Sigmoid colon (tissue), 4 donors: ENCODE measurements around the gene ARHGEF1.

ENCODE experiments used
- CTCF ChIP-seq, 4 experiments: fragments of 450-650 bp in 3 of 4; fragments of 200-600 bp in 1 of 4; IDR thresholded peaks; one replicate each; pipeline ENCODE4 v1.5.1; 2016 to 2019; ENCODE audit warnings: antibody characterized with exemption in 4 of 4, mild to moderate bottlenecking in 3 of 4, moderate library complexity in 2 of 4
- POLR2A ChIP-seq, 2 donors: fragments of 450-650 bp; IDR thresholded peaks; one replicate each; pipeline ENCODE4 v1.6.1; 2016; ENCODE audit warnings: antibody characterized with exemption in 2 of 2, mild to moderate bottlenecking in 2 of 2, moderate library complexity in 2 of 2
- POLR2AphosphoS5 ChIP-seq, 4 donors: sonication (generic); formaldehyde crosslinking; IDR thresholded peaks; one replicate each; pipeline ENCODE4 v1.6.1; 2017; ENCODE audit warnings: antibody characterized with exemption in 4 of 4

- TF ChIP-seq CTCF (IDR thresholded peaks at IDR 0.05) (no peak), POLR2AphosphoS5 (IDR thresholded peaks at IDR 0.05) (no peak), POLR2A (IDR thresholded peaks at IDR 0.05) (no peak)
Measured at GRCh38 chr19:41839211-41839610, 43.8 kb upstream of the ARHGEF1 start.
